Omental fat pad (tissue), 4 donors: Measurements from ENCODE around the gene CREB5. TPM values are rescaled to one million over a fixed set of nuclear protein-coding genes. Genes with fewer than 3 reads are reported as not detected.
"Not testable (repeated sequence)": the region's sequence is repeated elsewhere in the genome, so short reads cannot be mapped to it uniquely, and the experiment has no call there.

Experiments
- ATAC-seq: fragments of 150-250 bp; one replicate; pipeline ENCODE4 v1.9.1; 2016; ENCODE audit warnings: mild to moderate bottlenecking, moderate library complexity; ENCODE audit not compliant: low FRiP score
- DNase-seq: peaks from one replicate; pipeline ENCODE4 v3.0.0-alpha.2; 2019; ENCODE audit warnings: low spot score
- CTCF ChIP-seq, 3 donors: fragments of 450-650 bp; IDR thresholded peaks; one replicate each; pipeline ENCODE4 v1.5.1; 2016 to 2017; ENCODE audit warnings: antibody characterized with exemption in 3 of 3, mild to moderate bottlenecking in 3 of 3, moderate library complexity in 2 of 3
- total RNA-seq, 4 donors: library from RNA; depleted of rRNA; stranded (reverse); fragments of >200 nt; gene quantifications; one replicate each; pipeline ENCODE4 v1.1.0, GENCODE V29; 2016

CREB5 gene
- total RNA-seq, 4 donors from 2014 or later, result 27.9 to 87.0 (median 42.9) TPM

DNA sequence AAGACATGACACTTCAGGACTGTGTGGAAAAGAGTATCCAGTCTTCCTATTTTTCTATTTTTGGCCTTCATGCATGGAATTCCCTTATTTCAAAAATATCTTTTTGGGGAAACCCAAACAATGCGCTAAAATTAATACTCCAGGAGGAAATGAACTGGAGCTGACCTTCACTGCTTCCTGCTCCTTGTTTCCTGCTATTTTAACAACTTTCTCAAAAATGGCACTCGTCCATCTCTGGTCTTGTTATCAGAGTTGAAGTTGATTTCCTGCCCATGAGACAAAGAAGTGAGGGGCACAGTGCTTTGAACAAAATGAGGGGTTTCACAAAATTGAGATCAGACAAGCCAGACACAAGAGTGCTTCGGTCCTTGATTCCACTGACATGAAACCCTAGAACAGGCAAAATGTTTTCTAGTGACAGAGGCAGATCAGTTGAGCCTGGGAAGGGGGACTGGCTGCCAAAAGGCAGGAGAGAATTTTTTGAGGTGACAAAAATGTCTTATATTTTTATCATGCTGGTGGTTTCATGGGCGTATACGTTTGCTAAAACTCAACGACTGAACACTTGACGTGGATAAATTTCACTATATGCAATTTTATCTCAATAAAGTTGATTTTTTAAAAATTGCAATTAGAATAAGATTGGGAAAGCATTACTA, 193.2 kb downstream of the CREB5 start:
- DNase-seq, result no peak
- no peak for TF ChIP-seq CTCF (IDR thresholded peaks at IDR 0.05)
- no peak for ATAC-seq

DNA sequence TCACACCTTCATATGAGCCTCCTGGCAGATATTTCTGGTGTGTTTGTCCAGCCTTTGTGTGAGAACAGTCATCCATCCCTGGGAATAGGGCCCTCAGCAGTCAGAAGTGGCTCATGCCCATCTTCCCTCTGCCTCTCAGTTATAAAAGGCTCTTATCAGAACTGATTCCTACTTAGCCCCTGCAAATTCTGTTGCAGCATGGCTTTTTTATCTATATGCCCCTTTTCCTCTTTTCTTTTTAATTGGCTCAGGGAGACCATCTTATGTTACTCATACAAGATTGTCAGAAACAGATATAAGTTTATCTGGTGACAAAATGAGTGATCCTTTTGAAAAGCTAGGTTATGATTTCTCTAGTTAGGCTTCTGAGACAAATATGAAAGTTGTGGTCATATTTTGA, 194.1 kb downstream of the CREB5 start:
- no peak for DNase-seq

GRCh38 chr7:28607855-28608193, 195.5 kb downstream of the CREB5 start:
- no peak for DNase-seq
- no peak for ATAC-seq
- no peak for TF ChIP-seq CTCF (IDR thresholded peaks at IDR 0.05)

More for the DNA sequence above, 194.1 kb downstream of the CREB5 start:
- no peak for TF ChIP-seq CTCF (IDR thresholded peaks at IDR 0.05)
- no peak for ATAC-seq

- DNase-seq (no peak), ATAC-seq (no peak)
- TF ChIP-seq CTCF (IDR thresholded peaks at IDR 0.05), result no peak
Observed at GRCh38 chr7:28608237-28608656, 195.9 kb downstream of the CREB5 start.

GRCh38 chr7:28608731-28609130, 196.4 kb downstream of the CREB5 start:
- ATAC-seq (no peak), DNase-seq (no peak)
- no peak for TF ChIP-seq CTCF (IDR thresholded peaks at IDR 0.05)

DNA sequence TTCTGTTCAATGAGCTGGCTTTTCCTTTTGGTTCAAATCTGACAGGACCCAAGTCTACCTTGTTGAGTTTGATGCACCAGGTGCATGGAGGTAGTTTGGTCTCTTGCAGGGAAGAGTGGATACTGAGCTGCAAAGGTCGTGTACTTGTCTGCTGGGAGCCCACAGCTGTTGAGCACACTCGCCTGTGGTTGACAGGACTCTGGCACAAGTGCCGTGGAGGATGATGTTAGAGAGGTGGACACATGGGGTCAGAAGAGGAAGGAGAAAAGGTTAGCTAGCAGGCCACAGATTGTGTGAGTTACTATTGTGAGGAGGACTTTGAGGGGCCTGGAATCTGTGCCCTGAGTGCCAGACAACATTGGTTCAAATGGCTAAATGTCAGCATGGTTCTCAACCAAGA, 197.3 kb downstream of the CREB5 start:
- TF ChIP-seq CTCF (IDR thresholded peaks at IDR 0.05), result no peak
- no peak for ATAC-seq

GRCh38 chr7:28611399-28611897, 199.1 kb downstream of the CREB5 start:
- DNase-seq, ATAC-seq: not testable (repeated sequence)

More for the DNA sequence above, 197.3 kb downstream of the CREB5 start:
- DNase-seq, result no peak
